Activated CD4-positive, alpha-beta memory T cell treated with anti-CD3 and anti-CD28 coated beads for 36 hours (primary cell): ENCODE measurements around the gene MYBPH. TPM values are rescaled to one million over a fixed set of nuclear protein-coding genes. Genes with fewer than 3 reads are reported as not detected.

ENCODE experiments used
- CTCF ChIA-PET: fragments of 350-600 bp; sonication (Branson Sonifier 250); formaldehyde crosslinking; loops from one replicate; lab custom pipeline; 2021; ENCODE audit warnings: antibody characterized with exemption, inconsistent platforms; lab: Charles Lee
- POLR2A ChIA-PET: fragments of 350-600 bp; sonication (Branson Sonifier 250); formaldehyde crosslinking; loops from one replicate; lab custom pipeline; 2021; ENCODE audit warnings: antibody characterized with exemption; lab: Charles Lee
- DNase-seq: peaks from one replicate; pipeline ENCODE4 v3.0.0-alpha.2; 2020
- H3K27ac Mint-ChIP-seq: one replicate; pipeline ENCODE4 v1.8.0; 2021; ENCODE audit warnings: mixed read lengths
- H3K27me3 Mint-ChIP-seq: one replicate; pipeline ENCODE4 v1.8.0; 2021; ENCODE audit warnings: mixed read lengths
- H3K36me3 Mint-ChIP-seq: one replicate; pipeline ENCODE4 v1.8.0; 2021; ENCODE audit warnings: mixed read lengths
- H3K4me1 Mint-ChIP-seq: one replicate; pipeline ENCODE4 v1.8.0; 2021; ENCODE audit warnings: low read depth, mixed read lengths
- H3K4me3 Mint-ChIP-seq: one replicate; pipeline ENCODE4 v1.8.0; 2021; ENCODE audit warnings: mild to moderate bottlenecking, mixed read lengths
- H3K9me3 Mint-ChIP-seq: one replicate; pipeline ENCODE4 v1.8.0; 2021; ENCODE audit warnings: mixed read lengths
- intact Hi-C: fragments of 100-400 bp; cut with micrococcal nuclease; formaldehyde crosslinking; loops from one replicate; pipeline ENCODE4 v1.15.1; 2023
- total RNA-seq, 2 experiments: library from RNA; stranded (reverse); gene quantifications; one replicate each; pipeline ENCODE4 v1.2.3, GENCODE V29; 2021

MYBPH gene
- total RNA-seq, 2 experiments from 2014 or later, result not detected

DNA sequence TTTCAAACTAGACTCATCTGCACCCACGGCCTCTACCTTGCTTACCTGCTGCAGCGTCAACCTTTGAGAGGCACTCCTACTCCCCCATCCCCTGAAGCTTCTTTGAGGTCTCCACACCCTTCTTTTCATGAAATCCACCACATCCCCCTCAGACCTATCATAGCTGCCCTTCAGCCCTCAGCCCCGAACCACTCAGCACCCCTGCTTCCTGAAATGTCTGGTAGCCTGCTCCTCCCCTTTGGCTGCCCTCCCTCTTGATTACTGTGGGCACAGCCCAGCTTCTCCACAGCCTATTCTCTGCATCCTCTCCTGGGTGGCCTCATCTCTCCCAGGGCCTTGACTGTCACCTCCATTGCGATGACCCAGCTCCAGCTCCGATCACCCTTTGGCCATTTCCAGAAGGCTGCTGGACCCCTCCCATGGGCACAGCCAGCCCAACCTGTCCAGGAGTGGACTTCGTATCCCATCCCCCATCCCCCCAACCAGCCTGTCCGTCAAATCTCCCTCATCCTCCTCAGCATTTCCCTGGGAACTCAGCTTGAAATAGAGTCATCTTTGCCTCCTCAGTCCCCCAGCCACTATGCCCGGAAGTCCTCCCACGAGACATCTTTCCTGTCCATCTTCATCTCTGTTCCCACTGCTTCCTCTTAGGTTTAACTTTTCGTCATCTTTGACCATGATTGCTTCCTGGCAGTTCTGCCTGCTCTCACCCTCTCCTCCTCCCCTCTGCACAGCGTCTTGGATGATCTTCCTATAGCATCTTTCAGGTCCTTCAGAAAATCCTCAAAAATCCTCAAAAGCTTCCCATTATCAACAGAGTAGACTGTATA, 54.2 kb downstream of the MYBPH start:
- intact Hi-C loops, result no loop called here
- peaks cover 58% of the 10 kb centered on the region for H3K27me3 Mint-ChIP-seq
- H3K9me3 Mint-ChIP-seq, result no peaks in the 10 kb centered on the region
- H3K4me3 Mint-ChIP-seq, result no peak overlapping the region
- CTCF ChIA-PET, result interaction anchor here (0.7 kb wide), 1 partner anchor 81 kb away, joined by 3 read pairs; no protein-coding TSS in a partner anchor
- H3K4me1 Mint-ChIP-seq, result peaks cover 4% of the 10 kb centered on the region
- POLR2A ChIA-PET, result no interaction called here
- no peak overlapping the region for H3K27ac Mint-ChIP-seq
- no peak for DNase-seq
- no peaks in the 10 kb centered on the region for H3K36me3 Mint-ChIP-seq

GRCh38 chr1:203120325-203121153, 55.1 kb downstream of the MYBPH start:
- intact Hi-C loops, result no loop called here
- Mint-ChIP-seq H3K27me3 (peaks cover 52% of the 10 kb centered on the region), H3K27ac (no peak overlapping the region), H3K36me3 (no peaks in the 10 kb centered on the region), H3K4me1 (peaks cover 4% of the 10 kb centered on the region), H3K9me3 (no peaks in the 10 kb centered on the region), H3K4me3 (no peak overlapping the region)
- ChIA-PET POLR2A (no interaction called here), CTCF (interaction anchor here (0.7 to 1.0 kb wide), 3 partner anchors 47 to 80 kb away, joined by 3 to 4 read pairs (median 3); no protein-coding TSS in a partner anchor)
- DNase-seq, result no peak

Other genes starting within 250 kb of the MYBPH start
- 10 to 100 TPM; 35.5 to 38.3 TPM for gene KLHL12, start 248.6 kb downstream of the MYBPH start, total RNA-seq
- 10 to 100 TPM; 75.2 to 76.6 TPM for gene ADIPOR1, start 217.5 kb downstream of the MYBPH start, total RNA-seq
- gene CYB5R1, start 208.6 kb downstream of the MYBPH start, total RNA-seq, result 10 to 100 TPM; 15.4 to 17.7 TPM
- gene TMEM183A, start 168.5 kb downstream of the MYBPH start, total RNA-seq, result 10 to 100 TPM; 68.1 to 76.5 TPM
- gene PPFIA4, start 149.3 kb downstream of the MYBPH start, total RNA-seq, result 10 to 100 TPM; 16.7 to 21.4 TPM
- gene MYOG, start 89.8 kb downstream of the MYBPH start, total RNA-seq, result not detected
- gene ADORA1, start 48.1 kb downstream of the MYBPH start, total RNA-seq, result not detected
- not detected for gene CHI3L1, start 10.9 kb upstream of the MYBPH start, total RNA-seq
- gene CHIT1, start 53.8 kb upstream of the MYBPH start, total RNA-seq, result under 1 TPM; 0.19 to 0.53 TPM
- gene BTG2, start 129.7 kb upstream of the MYBPH start, total RNA-seq, result 100 to 1,000 TPM; 150 TPM
- gene FMOD, start 175.3 kb upstream of the MYBPH start, total RNA-seq, result 1 to 10 TPM in 1 of 2 experiments, under 1 TPM in 1; 0.95 to 1.9 TPM